ENCODE measurements around the gene SPDYE6. TPM values are rescaled to one million over a fixed set of nuclear protein-coding genes. Genes with fewer than 3 reads are reported as not detected.

The SPDYE6 gene
- total and polyA plus RNA-seq, 7 donors, result 0.05 to 0.08 (median 0.08) TPM; not detected in 4

DNA sequence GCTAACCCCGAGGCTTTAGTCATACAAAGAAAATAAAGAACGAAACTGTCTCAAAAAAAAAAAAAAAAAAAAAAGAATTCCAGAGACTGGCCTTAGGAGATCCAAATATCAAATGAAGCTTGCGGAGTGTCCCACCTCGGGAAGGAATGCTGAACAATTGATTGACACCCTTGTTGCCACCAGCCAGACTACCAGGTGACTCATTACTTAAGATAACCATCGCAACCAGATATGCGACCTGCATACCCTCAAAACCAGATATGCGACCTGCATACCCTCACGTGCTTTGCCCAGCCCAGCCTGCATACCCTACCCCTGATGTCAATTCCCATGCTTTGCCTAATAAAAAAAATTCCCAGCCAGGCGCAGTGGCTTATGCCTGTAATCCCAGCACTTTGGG, 37.2 kb upstream of the SPDYE6 start:
- Histone ChIP-seq H3K27ac (no peak overlapping the region), H3K4me3 (no peak overlapping the region), H3K36me3 (ENCODE audit: insufficient read depth in 1 of 2, low read depth in 1 of 2) (peaks cover 0 to 13% of the 10 kb centered on the region in 2 donors), H3K4me1 (peaks cover 10% of the 10 kb centered on the region), H3K27me3 (ENCODE audit: insufficient read depth in 3 of 3, low read length in 2 of 3) (no peaks in the 10 kb centered on the region), H3K9me3 (no peaks in the 10 kb centered on the region)
- 70 to 89% (median 80%) methylated on average over 9 of the region's 9 CpGs for WGBS, 3 donors
- TF ChIP-seq CTCF (IDR thresholded peaks at IDR 0.05), result no peak
- ATAC-seq (no peak), DNase-seq (no peak)
- intact Hi-C loops (cut with DNase I), result no loop called here

DNA sequence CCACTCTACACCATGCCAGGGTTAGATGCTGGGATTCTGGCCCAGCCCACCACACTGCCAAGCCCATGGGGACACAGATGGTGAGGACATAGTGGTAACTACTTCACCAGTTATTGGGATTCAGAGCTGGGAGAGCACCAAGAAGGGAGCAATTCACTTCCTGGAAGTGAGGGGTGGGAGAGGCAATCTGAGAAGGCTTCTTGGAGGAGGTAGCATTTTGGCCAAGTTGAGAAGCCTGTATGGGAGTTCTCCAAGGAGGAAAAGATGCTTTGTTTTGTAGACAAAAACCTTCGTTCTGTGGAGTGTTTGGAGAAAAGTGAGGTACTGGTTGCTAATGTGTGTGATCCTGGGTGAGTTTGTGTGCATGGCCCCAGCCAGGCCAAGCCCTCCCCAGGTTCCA, 36.1 kb upstream of the SPDYE6 start:
- Histone ChIP-seq H3K27ac (no peak overlapping the region), H3K4me1 (peaks cover 9% of the 10 kb centered on the region), H3K27me3 (ENCODE audit: insufficient read depth in 3 of 3, low read length in 2 of 3) (no peaks in the 10 kb centered on the region), H3K9me3 (no peaks in the 10 kb centered on the region), H3K36me3 (ENCODE audit: insufficient read depth in 1 of 2, low read depth in 1 of 2) (peaks cover 0 to 17% of the 10 kb centered on the region in 2 donors), H3K4me3 (no peak overlapping the region)
- TF ChIP-seq CTCF (IDR thresholded peaks at IDR 0.05), result no peak
- DNase-seq, result no peak
- intact Hi-C loops (cut with DNase I), result loop anchor here in 1 of 2 donors (1.0 kb wide), 1 partner anchor 111 kb away; no protein-coding TSS in a partner anchor
- 80 to 88% (median 84%) methylated on average over 1 of the region's 1 CpG for WGBS, 3 donors
- no peak for ATAC-seq

GRCh38 chr7:102390697-102391484, 34.6 kb upstream of the SPDYE6 start:
- WGBS, 3 donors, result 61 to 69% (median 64%) methylated on average over 11 to 12 of the region's 12 CpGs
- peak; percentile 96 for TF ChIP-seq CTCF (IDR thresholded peaks at IDR 0.05)
- Histone ChIP-seq H3K9me3 (no peaks in the 10 kb centered on the region), H3K27me3 (ENCODE audit: insufficient read depth in 3 of 3, low read length in 2 of 3) (no peaks in the 10 kb centered on the region), H3K36me3 (ENCODE audit: insufficient read depth in 1 of 2, low read depth in 1 of 2) (peaks cover 0 to 28% of the 10 kb centered on the region in 2 donors), H3K4me3 (no peak overlapping the region), H3K4me1 (peaks cover 4% of the 10 kb centered on the region), H3K27ac (no peak overlapping the region)
- ATAC-seq, result peak; percentile 87 to 91 (median 88)
- peak; percentile 84 to 92 for DNase-seq
- intact Hi-C loops (cut with DNase I), result loop anchor here in 1 of 2 donors (1.0 kb wide), 1 partner anchor 112 kb away; no protein-coding TSS in a partner anchor

GRCh38 chr7:102389810-102390209, 33.6 kb upstream of the SPDYE6 start:
- WGBS, 3 donors, result 89 to 95% (median 93%) methylated on average over 3 of the region's 3 CpGs
- TF ChIP-seq CTCF (IDR thresholded peaks at IDR 0.05), result no peak
- H3K36me3 ChIP-seq (ENCODE audit: insufficient read depth in 1 of 2, low read depth in 1 of 2), result peaks cover 0 to 32% of the 10 kb centered on the region in 2 donors

More at GRCh38 chr7:102389810-102390209, 33.6 kb upstream of the SPDYE6 start:
- H3K9me3 ChIP-seq, result no peaks in the 10 kb centered on the region
- peaks cover 4% of the 10 kb centered on the region for H3K4me1 ChIP-seq
- ATAC-seq (no peak), DNase-seq (no peak)
- intact Hi-C loops (cut with DNase I), result loop anchor here (1.0 to 10.0 kb wide), 3 partner anchors 88 to 845 kb away; no protein-coding TSS in a partner anchor
- H3K27me3 ChIP-seq (ENCODE audit: insufficient read depth in 3 of 3, low read length in 2 of 3), result no peaks in the 10 kb centered on the region
- no peak overlapping the region for H3K27ac ChIP-seq
- no peak overlapping the region for H3K4me3 ChIP-seq

Measured in psoas muscle (tissue), 8 donors.